GM12891 (cell line): ENCODE data around the gene DGCR2.

Experiments used
- PAX5 ChIP-seq: IDR thresholded peaks from 2 replicates; pipeline ENCODE4 v1.6.1; 2011; ENCODE audit warnings: low read length, moderate library complexity, mild to moderate bottlenecking; ENCODE audit not compliant: insufficient read depth, severe bottlenecking
- POLR2A ChIP-seq: IDR thresholded peaks from 2 replicates; pipeline ENCODE4 v1.6.1; 2011; ENCODE audit warnings: low read depth, low read length, control low read depth
- POU2F2 ChIP-seq: IDR thresholded peaks from 2 replicates; pipeline ENCODE4 v1.6.1; 2011; ENCODE audit warnings: low read depth, mild to moderate bottlenecking, control low read depth, low read length, moderate library complexity

GRCh38 chr22:18997925-18998315 is 124.3 kb downstream of the DGCR2 start:
- TF ChIP-seq POU2F2 (no peak), PAX5 (no peak), POLR2A (no peak)
